SU-DHL-6 (cell line): ENCODE measurements around the gene ATOH8.

ENCODE experiments used
- H2AFZ ChIP-seq: fragments of 200-600 bp; sonication (generic); 2 replicates; pipeline ENCODE4 v1.6.1; 2014; ENCODE audit warnings: low read depth, mild to moderate bottlenecking, moderate library complexity, mixed read lengths, antibody characterized with exemption, low read length; ENCODE audit not compliant: severe bottlenecking
- H3F3A ChIP-seq: fragments of 200-600 bp; shearing (Covaris generic); 2 replicates; pipeline ENCODE4 v1.6.0; 2016; ENCODE audit warnings: antibody characterized with exemption, mild to moderate bottlenecking; ENCODE audit not compliant: insufficient read depth
- H3K27ac ChIP-seq: fragments of 200-600 bp; sonication (generic); 2 replicates; pipeline ENCODE4 v1.5.1; 2016; ENCODE audit warnings: low read depth, mild to moderate bottlenecking, low read length, moderate library complexity, mixed read lengths
- H3K27me3 ChIP-seq: fragments of 200-600 bp; sonication (generic), shearing (Covaris generic); 2 replicates; pipeline ENCODE4 v1.6.0; 2014; ENCODE audit warnings: mild to moderate bottlenecking, low read length
- H3K36me3 ChIP-seq: fragments of 200-600 bp; sonication (generic); 2 replicates; pipeline ENCODE4 v1.6.1; 2014; ENCODE audit warnings: mild to moderate bottlenecking, low read length, mixed read lengths
- H3K4me2 ChIP-seq: fragments of 300-600, 200-600 bp; shearing (Covaris generic), sonication (generic); 2 replicates; pipeline ENCODE4 v1.6.0; 2014; ENCODE audit warnings: low read length, low read depth, mild to moderate bottlenecking; ENCODE audit not compliant: poor library complexity, severe bottlenecking
- H3K4me3 ChIP-seq: fragments of 200-600 bp; sonication (generic); 2 replicates; pipeline ENCODE4 v1.5.1; 2014; ENCODE audit warnings: antibody characterized with exemption, low read length, mild to moderate bottlenecking, mixed read lengths; ENCODE audit not compliant: insufficient read depth, poor library complexity, severe bottlenecking
- H3K79me2 ChIP-seq: fragments of 200-600 bp; sonication (generic); 2 replicates; pipeline ENCODE4 v1.6.1; 2014; ENCODE audit warnings: mild to moderate bottlenecking, low read length, moderate library complexity; ENCODE audit not compliant: insufficient read depth
- H3K9ac ChIP-seq: fragments of 200-600 bp; sonication (generic); 2 replicates; pipeline ENCODE4 v1.7.0; 2014; ENCODE audit warnings: mild to moderate bottlenecking, low read length
- H3K9me2 ChIP-seq: fragments of 200-600 bp; sonication (generic); replicated peaks from 2 replicates; pipeline ENCODE4 v1.6.1; 2014; ENCODE audit warnings: low read length; ENCODE audit not compliant: insufficient read depth
- H3K9me3 ChIP-seq: fragments of 200-600 bp; sonication (generic); 2 replicates; pipeline ENCODE4 v1.6.1; 2014; ENCODE audit warnings: low read length, mixed read lengths; ENCODE audit not compliant: insufficient read depth
- H4K20me1 ChIP-seq: fragments of 200-600 bp; sonication (generic); 2 replicates; pipeline ENCODE4 v1.6.1; 2014; ENCODE audit warnings: low read depth, mild to moderate bottlenecking, antibody characterized with exemption, low read length, moderate library complexity, mixed read lengths
- EZH2phosphoT487 ChIP-seq: fragments of 200-600 bp; sonication (generic), shearing (Covaris generic); conservative IDR thresholded peaks from 2 replicates; pipeline ENCODE4 v1.6.1; 2018; ENCODE audit warnings: mild to moderate bottlenecking, antibody characterized with exemption, low read length, moderate library complexity, mixed read lengths
- TF ChIP-seq, protein P1 (sequence below): fragments of 200-600 bp; sonication (generic); IDR thresholded peaks from one replicate; pipeline ENCODE4 v1.5.1; 2017; ENCODE audit warnings: antibody characterized with exemption, mild to moderate bottlenecking, low read length, moderate library complexity; ENCODE audit not compliant: insufficient read depth, poor library complexity, severe bottlenecking

Gene ATOH8

DNA sequence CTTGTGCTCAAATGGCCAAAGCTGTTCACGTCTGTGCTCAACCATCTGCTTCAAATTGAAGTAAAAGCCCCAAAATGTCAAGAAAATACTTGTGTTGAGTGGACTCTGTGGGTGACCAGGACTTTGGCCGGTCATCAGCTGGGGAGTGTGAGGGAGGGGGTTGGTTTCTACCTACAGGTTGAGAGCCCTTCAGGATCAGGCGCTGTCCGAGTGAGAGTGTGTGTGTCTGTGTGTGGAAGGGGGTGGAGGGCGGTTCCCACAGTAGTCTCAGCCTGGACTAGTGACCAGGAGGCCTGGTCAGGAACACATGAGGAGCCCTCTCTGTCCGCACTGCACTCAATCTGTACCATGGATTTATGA, 34.2 kb downstream of the ATOH8 start:
- Histone ChIP-seq H3K4me2 (no peak overlapping the region), H3K9me3 (no peaks in the 10 kb centered on the region), H2AFZ (no peak overlapping the region), H3K27ac (no peak overlapping the region), H3K27me3 (no peaks in the 10 kb centered on the region), H3K9ac (no peak overlapping the region), H3K79me2 (no peaks in the 10 kb centered on the region), H3K4me3 (no peak overlapping the region), H4K20me1 (no peaks in the 10 kb centered on the region), H3K36me3 (no peaks in the 10 kb centered on the region), H3F3A (no peaks in the 10 kb centered on the region), H3K9me2 (no peaks in the 10 kb centered on the region)
- TF ChIP-seq EZH2phosphoT487 = no peak
- TF ChIP-seq, protein P1, sequence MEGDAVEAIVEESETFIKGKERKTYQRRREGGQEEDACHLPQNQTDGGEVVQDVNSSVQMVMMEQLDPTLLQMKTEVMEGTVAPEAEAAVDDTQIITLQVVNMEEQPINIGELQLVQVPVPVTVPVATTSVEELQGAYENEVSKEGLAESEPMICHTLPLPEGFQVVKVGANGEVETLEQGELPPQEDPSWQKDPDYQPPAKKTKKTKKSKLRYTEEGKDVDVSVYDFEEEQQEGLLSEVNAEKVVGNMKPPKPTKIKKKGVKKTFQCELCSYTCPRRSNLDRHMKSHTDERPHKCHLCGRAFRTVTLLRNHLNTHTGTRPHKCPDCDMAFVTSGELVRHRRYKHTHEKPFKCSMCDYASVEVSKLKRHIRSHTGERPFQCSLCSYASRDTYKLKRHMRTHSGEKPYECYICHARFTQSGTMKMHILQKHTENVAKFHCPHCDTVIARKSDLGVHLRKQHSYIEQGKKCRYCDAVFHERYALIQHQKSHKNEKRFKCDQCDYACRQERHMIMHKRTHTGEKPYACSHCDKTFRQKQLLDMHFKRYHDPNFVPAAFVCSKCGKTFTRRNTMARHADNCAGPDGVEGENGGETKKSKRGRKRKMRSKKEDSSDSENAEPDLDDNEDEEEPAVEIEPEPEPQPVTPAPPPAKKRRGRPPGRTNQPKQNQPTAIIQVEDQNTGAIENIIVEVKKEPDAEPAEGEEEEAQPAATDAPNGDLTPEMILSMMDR = no peak

DNA sequence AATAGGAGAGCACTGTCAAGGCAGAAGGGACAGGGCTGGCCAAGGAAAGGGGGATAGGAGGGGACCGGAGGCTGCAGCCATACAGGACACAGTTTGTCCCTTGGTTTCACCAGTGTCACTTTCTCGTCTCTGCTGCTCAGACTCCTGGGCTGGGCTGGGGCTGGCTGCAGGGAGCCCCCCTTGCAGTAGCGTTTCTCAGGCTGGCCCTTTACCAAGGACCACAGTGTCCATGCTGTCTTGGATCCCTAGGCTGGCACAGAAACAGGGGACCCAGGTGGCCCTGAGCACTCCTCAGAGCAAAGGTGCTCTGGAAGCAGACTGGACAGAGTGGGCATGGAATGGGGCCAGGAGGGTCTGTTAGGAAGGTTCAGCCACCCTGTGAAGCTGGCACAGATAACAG, 34.8 kb downstream of the ATOH8 start:
- Histone ChIP-seq H3K27ac (no peak overlapping the region), H3K9me3 (no peaks in the 10 kb centered on the region), H2AFZ (no peak overlapping the region), H3K9me2 (no peaks in the 10 kb centered on the region), H3K4me3 (no peak overlapping the region), H4K20me1 (no peaks in the 10 kb centered on the region), H3K36me3 (no peaks in the 10 kb centered on the region), H3K4me2 (no peak overlapping the region), H3F3A (no peaks in the 10 kb centered on the region), H3K9ac (no peak overlapping the region), H3K27me3 (no peaks in the 10 kb centered on the region), H3K79me2 (no peaks in the 10 kb centered on the region)
- TF ChIP-seq, protein P1 = no peak

DNA sequence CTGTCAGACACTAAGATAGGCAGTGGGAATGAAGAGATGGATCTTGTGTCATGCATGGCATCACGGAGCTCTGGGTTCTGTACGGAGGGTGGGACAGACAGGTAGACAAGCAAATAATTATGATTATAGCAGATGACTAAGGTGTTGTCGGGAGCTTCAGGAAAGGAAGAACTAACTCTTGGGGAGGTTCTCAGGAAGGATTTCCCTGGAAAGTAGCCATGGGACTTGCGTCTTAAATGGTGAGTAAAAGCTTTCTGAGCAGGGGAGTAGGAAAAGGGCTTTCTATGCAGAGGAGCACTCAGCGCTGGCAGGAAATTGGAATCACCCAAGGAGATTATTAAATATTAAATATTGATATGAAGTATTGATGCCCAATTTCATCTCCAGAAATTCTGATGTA, 35.5 kb downstream of the ATOH8 start:
- no peak overlapping the region for H3K27ac ChIP-seq
- no peak overlapping the region for H3K9ac ChIP-seq
- no peak overlapping the region for H2AFZ ChIP-seq
- no peaks in the 10 kb centered on the region for H3K79me2 ChIP-seq
- no peak overlapping the region for H3K4me2 ChIP-seq
- no peaks in the 10 kb centered on the region for H3K27me3 ChIP-seq
- no peaks in the 10 kb centered on the region for H3K36me3 ChIP-seq
- H3K9me3 ChIP-seq = no peaks in the 10 kb centered on the region
- H3F3A ChIP-seq = no peaks in the 10 kb centered on the region
- no peaks in the 10 kb centered on the region for H3K9me2 ChIP-seq
- no peak overlapping the region for H3K4me3 ChIP-seq
- no peak for TF ChIP-seq EZH2phosphoT487
- TF ChIP-seq, protein P1 = no peak
- H4K20me1 ChIP-seq = no peaks in the 10 kb centered on the region

DNA sequence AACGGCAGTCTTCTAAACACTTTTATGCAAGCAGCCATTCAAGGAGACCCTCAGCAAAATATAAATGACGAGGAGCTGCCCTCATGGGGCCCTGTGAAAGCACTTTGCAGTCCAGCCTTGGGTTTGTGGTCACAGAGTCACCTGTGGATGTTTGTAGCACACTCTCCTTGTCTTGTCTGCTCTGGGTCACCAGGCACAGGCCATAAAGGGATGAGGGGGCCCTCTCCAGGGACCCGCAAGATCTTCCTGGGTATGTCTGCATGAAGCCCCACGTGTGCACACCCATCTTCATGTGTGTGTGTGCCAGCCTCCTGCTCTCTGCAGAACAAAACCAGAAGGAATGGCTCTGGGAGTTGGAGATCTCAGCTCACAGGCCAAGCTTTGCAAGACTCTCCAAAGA, 36.2 kb downstream of the ATOH8 start:
- no peak overlapping the region for H2AFZ ChIP-seq
- H3K4me3 ChIP-seq = no peak overlapping the region
- H3K9me3 ChIP-seq = no peaks in the 10 kb centered on the region
- H3K27ac ChIP-seq = no peak overlapping the region
- H4K20me1 ChIP-seq = no peaks in the 10 kb centered on the region
- no peaks in the 10 kb centered on the region for H3K36me3 ChIP-seq
- no peaks in the 10 kb centered on the region for H3K9me2 ChIP-seq
- no peaks in the 10 kb centered on the region for H3F3A ChIP-seq
- no peaks in the 10 kb centered on the region for H3K79me2 ChIP-seq
- TF ChIP-seq, protein P1 = no peak
- TF ChIP-seq EZH2phosphoT487 = no peak
- H3K4me2 ChIP-seq = no peak overlapping the region
- H3K9ac ChIP-seq = no peak overlapping the region
- no peaks in the 10 kb centered on the region for H3K27me3 ChIP-seq
